Measurements from ENCODE around the gene PDE6D. TPM values are rescaled to one million over a fixed set of nuclear protein-coding genes. Genes with fewer than 3 reads are reported as not detected.
A peak's percentile ranks its signal among the peaks of the same experiment; 100 is the strongest.

Gene PDE6D
- total RNA-seq (10 to 100 TPM; 17.4 to 33.1 (median 25.2) TPM), total RNA-seq (7.5 to 26.5 (median 17.4) reads per million in 29 experiments)
- total RNA-seq (2013) = 29.0 TPM

DNA sequence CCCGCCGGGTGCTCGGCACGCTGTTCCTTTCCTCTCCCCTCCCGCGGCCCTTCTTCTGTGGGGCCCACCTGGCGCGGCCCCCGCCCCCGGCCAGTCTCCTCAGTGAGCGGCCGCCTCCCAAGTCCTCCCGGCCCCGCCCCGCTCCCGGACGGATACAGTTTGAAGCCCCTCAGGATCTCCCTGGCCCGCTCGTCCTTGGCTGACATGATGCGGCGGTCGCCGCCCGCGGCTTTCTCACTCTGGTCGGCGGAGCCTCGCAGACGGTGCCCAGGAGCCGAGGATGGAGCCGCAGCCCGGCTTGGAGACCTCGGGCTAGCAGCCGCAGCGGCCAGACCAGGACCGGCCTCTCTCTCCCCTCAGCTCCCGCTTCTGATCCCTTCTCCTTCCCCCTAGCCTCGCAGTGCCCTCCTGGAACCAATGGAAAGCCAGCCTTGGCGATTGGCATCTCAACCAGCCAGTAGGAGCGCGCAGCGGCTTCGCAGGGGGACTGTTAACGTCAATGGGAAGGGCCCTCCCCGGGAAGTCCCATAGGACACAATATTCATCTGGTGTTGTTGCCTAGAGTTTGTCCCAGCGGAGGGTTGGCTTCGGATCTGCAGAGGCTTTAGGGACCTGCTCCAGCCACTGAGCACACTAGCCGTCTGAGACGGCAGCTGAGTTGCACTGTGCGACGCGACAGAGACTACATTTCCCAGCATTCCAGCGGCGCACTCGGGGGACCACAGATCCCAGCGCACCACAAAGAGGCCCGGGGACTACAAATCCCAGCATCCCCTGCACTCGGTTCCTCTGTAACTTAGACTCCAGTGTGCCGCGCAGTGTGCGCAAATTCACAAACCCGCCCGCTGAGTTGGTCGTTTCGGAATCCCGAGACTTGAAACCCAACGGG is at the start of gene PDE6D:
TSS of gene PDE6D (minus strand) at position 374 of the 889 bp plus-strand sequence. CDS start at position 206, 168 bp downstream.
- peak; percentile 87 to 98 (median 93) for DNase-seq
- Mint-ChIP-seq H3K36me3 (no peaks in the 10 kb centered on the region), H3K4me1 (peaks cover 63 to 70% (median 69%) of the 10 kb centered on the region in 3 donors), H3K4me3 (peak within 1 kb of the TSS; percentile 97 to 98 (median 97)), H3K9me3 (no peaks in the 10 kb centered on the region), H3K27me3 (no peaks in the 10 kb centered on the region), H3K27ac (peak within 1 kb of the TSS; percentile 95 to 98)
- Histone ChIP-seq H3K27me3 (replicated peaks in 1 of 2; ENCODE audit: control insufficient read depth in 2 of 2, extremely low read depth in 1 of 2, insufficient read depth in 2 of 2, low read length in 1 of 2) (peaks cover 0 to 3% of the 10 kb centered on the region in 2 experiments), H3K27ac (ENCODE audit: low read length) (peak within 1 kb of the TSS; percentile 86), H3K4me1 (ENCODE audit: control insufficient read depth in 1 of 2, extremely low read depth in 1 of 2, insufficient read depth in 2 of 2, low read length in 2 of 2) (peaks cover 22 to 29% of the 10 kb centered on the region in 2 experiments), H3K9me3 (no peaks in the 10 kb centered on the region), H3K4me3 (ENCODE audit: control insufficient read depth in 1 of 2, extremely low read depth in 1 of 2, low read length in 1 of 2) (peak within 1 kb of the TSS; percentile 92 to 96), H3K36me3 (ENCODE audit: control insufficient read depth in 2 of 2, extremely low read depth in 1 of 2, insufficient read depth in 1 of 2, low read length in 1 of 2) (no peaks in the 10 kb centered on the region)
- WGBS (ENCODE audit: insufficient coverage) = under 1% methylated on average over 60 of the region's 67 CpGs
- ChIA-PET CTCF (interaction anchor here in 1 of 2 donors (0.6 kb wide), 1 partner anchor 67 kb away, joined by 3 read pairs; no protein-coding TSS in a partner anchor), POLR2A (interaction anchor here in 1 of 2 donors (0.5 kb wide), 1 partner anchor 1455 kb away, joined by 3 read pairs; no protein-coding TSS in a partner anchor)
- ATAC-seq (replicated peaks in 1 of 4) = peak; percentile 93 to 94 (median 93)

GRCh38 chr2:231821908-231822307 is 40.8 kb upstream of the PDE6D start:
- Mint-ChIP-seq H3K4me3 (no peak overlapping the region), H3K4me1 (no peaks in the 10 kb centered on the region), H3K36me3 (no peaks in the 10 kb centered on the region), H3K27me3 (peaks cover 6 to 8% of the 10 kb centered on the region in 2 donors), H3K27ac (no peak overlapping the region), H3K9me3 (peaks cover 0 to 2% (median 0%) of the 10 kb centered on the region in 3 donors)
- DNase-seq = no peak
- WGBS (ENCODE audit: insufficient coverage) = no CpG with 5 or more reads among the region's 3 CpGs
- Histone ChIP-seq H3K36me3 (ENCODE audit: control insufficient read depth in 2 of 2, extremely low read depth in 1 of 2, insufficient read depth in 1 of 2, low read length in 1 of 2) (no peaks in the 10 kb centered on the region), H3K4me1 (ENCODE audit: control insufficient read depth in 1 of 2, extremely low read depth in 1 of 2, insufficient read depth in 2 of 2, low read length in 2 of 2) (no peaks in the 10 kb centered on the region), H3K27me3 (replicated peaks in 1 of 2; ENCODE audit: control insufficient read depth in 2 of 2, extremely low read depth in 1 of 2, insufficient read depth in 2 of 2, low read length in 1 of 2) (peaks cover 0 to 8% of the 10 kb centered on the region in 2 experiments), H3K4me3 (ENCODE audit: control insufficient read depth in 1 of 2, extremely low read depth in 1 of 2, low read length in 1 of 2) (no peak overlapping the region), H3K27ac (ENCODE audit: low read length) (no peak overlapping the region), H3K9me3 (no peaks in the 10 kb centered on the region)
- CTCF ChIA-PET = no interaction called here
- ATAC-seq (replicated peaks in 1 of 4) = no peak
- POLR2A ChIA-PET = no interaction called here

DNA sequence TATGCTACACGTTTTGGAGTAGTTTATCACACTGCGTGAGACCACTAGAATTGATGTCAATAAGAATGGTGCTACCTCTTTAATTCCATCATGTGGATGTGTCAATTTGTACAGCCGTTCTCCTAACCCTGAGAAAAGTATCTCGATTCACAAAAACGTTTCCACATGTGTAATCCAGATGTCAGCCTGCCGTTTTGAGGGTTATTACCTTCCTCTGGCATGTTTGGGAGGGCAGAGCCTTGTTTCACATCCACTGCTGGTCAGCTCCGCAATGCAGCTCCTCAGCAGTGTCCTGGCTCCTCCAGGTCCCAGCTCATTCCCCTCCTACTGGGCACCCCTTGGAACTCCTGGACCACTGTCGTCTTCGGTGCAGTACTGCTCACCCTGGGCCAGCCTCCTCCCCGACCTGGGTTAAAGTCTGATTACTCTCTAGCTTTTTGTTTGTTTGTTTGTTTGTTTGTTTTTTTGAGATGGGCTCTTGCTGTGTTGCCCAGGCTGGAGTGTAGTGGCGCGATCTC is 39.8 kb upstream of the PDE6D start:
- Mint-ChIP-seq H3K9me3 (peaks cover 0 to 2% (median 0%) of the 10 kb centered on the region in 3 donors), H3K36me3 (peaks cover 5% of the 10 kb centered on the region), H3K27me3 (peaks cover 6 to 8% of the 10 kb centered on the region in 2 donors), H3K4me1 (no peaks in the 10 kb centered on the region), H3K4me3 (no peak overlapping the region), H3K27ac (no peak overlapping the region)
- ChIA-PET CTCF (no interaction called here), POLR2A (interaction anchor here in 1 of 2 donors (0.5 kb wide), 1 partner anchor 63 kb away, joined by 4 read pairs; no protein-coding TSS in a partner anchor)
- DNase-seq (peak in 1 of 35 experiments; percentile 0), ATAC-seq (replicated peaks in 1 of 4) (no peak)
- Histone ChIP-seq H3K4me1 (ENCODE audit: control insufficient read depth in 1 of 2, extremely low read depth in 1 of 2, insufficient read depth in 2 of 2, low read length in 2 of 2) (no peaks in the 10 kb centered on the region), H3K4me3 (ENCODE audit: control insufficient read depth in 1 of 2, extremely low read depth in 1 of 2, low read length in 1 of 2) (no peak overlapping the region), H3K36me3 (ENCODE audit: control insufficient read depth in 2 of 2, extremely low read depth in 1 of 2, insufficient read depth in 1 of 2, low read length in 1 of 2) (no peaks in the 10 kb centered on the region), H3K9me3 (no peaks in the 10 kb centered on the region), H3K27me3 (replicated peaks in 1 of 2; ENCODE audit: control insufficient read depth in 2 of 2, extremely low read depth in 1 of 2, insufficient read depth in 2 of 2, low read length in 1 of 2) (peaks cover 0 to 8% of the 10 kb centered on the region in 2 experiments), H3K27ac (ENCODE audit: low read length) (no peak overlapping the region)
- WGBS (ENCODE audit: insufficient coverage) = 90% methylated on average over 6 of the region's 12 CpGs

GRCh38 chr2:231819447-231820042 is 38.5 kb upstream of the PDE6D start:
- H3K4me1 ChIP-seq (ENCODE audit: control insufficient read depth in 1 of 2, extremely low read depth in 1 of 2, insufficient read depth in 2 of 2, low read length in 2 of 2) = no peaks in the 10 kb centered on the region
- H3K4me1 Mint-ChIP-seq = no peaks in the 10 kb centered on the region
- no peak overlapping the region for H3K27ac Mint-ChIP-seq
- ChIA-PET CTCF (no interaction called here), POLR2A (interaction anchor here in 1 of 2 donors (0.6 kb wide), 1 partner anchor 606 kb away, joined by 3 read pairs; no protein-coding TSS in a partner anchor)
- DNase-seq (no peak), ATAC-seq (replicated peaks in 1 of 4) (no peak)
- no peak overlapping the region for H3K27ac ChIP-seq (ENCODE audit: low read length)
- no peak overlapping the region for H3K4me3 Mint-ChIP-seq
- H3K27me3 Mint-ChIP-seq = peaks cover 6 to 8% of the 10 kb centered on the region in 2 donors
- H3K9me3 Mint-ChIP-seq = peaks cover 0 to 3% (median 2%) of the 10 kb centered on the region in 3 donors
- peaks cover 10% of the 10 kb centered on the region for H3K36me3 Mint-ChIP-seq
- no peak overlapping the region for H3K4me3 ChIP-seq (ENCODE audit: control insufficient read depth in 1 of 2, extremely low read depth in 1 of 2, low read length in 1 of 2)
- H3K36me3 ChIP-seq (ENCODE audit: control insufficient read depth in 2 of 2, extremely low read depth in 1 of 2, insufficient read depth in 1 of 2, low read length in 1 of 2) = no peaks in the 10 kb centered on the region
- H3K27me3 ChIP-seq (replicated peaks in 1 of 2; ENCODE audit: control insufficient read depth in 2 of 2, extremely low read depth in 1 of 2, insufficient read depth in 2 of 2, low read length in 1 of 2) = peaks cover 0 to 8% of the 10 kb centered on the region in 2 experiments
- no peaks in the 10 kb centered on the region for H3K9me3 ChIP-seq
- 79% methylated on average over 2 of the region's 2 CpGs for WGBS (ENCODE audit: insufficient coverage)

DNA sequence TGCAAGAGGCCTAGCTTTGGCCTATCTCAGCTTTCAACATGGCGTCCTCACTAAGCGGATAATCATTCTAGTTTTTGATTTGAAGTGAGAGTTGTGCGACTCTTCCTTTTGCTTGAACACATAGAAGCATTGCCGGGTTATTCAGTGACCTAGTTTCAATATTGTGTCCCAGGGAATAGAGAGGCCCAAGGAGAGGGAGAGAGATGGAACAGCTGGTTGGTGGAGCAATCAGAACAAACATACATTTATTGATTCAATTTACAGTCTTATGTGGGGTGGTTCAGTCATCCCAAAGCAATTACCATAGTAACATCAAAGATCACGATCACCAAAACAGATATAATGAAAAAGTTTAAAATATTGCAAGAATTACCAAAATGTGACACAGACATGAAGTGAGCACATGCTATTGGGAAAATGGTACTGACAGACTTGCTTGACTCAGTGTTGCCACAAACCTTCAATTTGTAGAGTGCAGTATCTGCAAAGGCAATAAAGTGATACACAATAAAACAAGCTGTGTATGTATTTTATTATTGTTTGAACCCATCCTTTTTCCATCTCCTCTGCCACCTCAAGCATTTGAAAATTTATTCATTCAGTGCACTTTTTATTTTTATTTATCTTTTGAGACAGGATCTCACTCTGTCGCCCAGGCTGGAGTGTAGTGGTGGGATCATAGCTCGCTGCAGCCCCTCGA is 35.4 kb upstream of the PDE6D start:
- Mint-ChIP-seq H3K27me3 (peaks cover 0 to 5% of the 10 kb centered on the region in 2 donors), H3K9me3 (peaks cover 0 to 3% (median 0%) of the 10 kb centered on the region in 3 donors), H3K4me3 (no peak overlapping the region), H3K4me1 (no peaks in the 10 kb centered on the region), H3K27ac (no peak overlapping the region), H3K36me3 (peaks cover 27% of the 10 kb centered on the region)
- ATAC-seq (replicated peaks in 1 of 4) = no peak
- DNase-seq = no peak
- POLR2A ChIA-PET = no interaction called here
- no peaks in the 10 kb centered on the region for H3K4me1 ChIP-seq (ENCODE audit: control insufficient read depth in 1 of 2, extremely low read depth in 1 of 2, insufficient read depth in 2 of 2, low read length in 2 of 2)
- H3K9me3 ChIP-seq = no peaks in the 10 kb centered on the region
- WGBS (ENCODE audit: insufficient coverage) = 92% methylated on average over 3 of the region's 8 CpGs
- peaks cover 0 to 8% of the 10 kb centered on the region in 2 experiments for H3K27me3 ChIP-seq (replicated peaks in 1 of 2; ENCODE audit: control insufficient read depth in 2 of 2, extremely low read depth in 1 of 2, insufficient read depth in 2 of 2, low read length in 1 of 2)
- no peak overlapping the region for H3K4me3 ChIP-seq (ENCODE audit: control insufficient read depth in 1 of 2, extremely low read depth in 1 of 2, low read length in 1 of 2)
- peaks cover 0 to 8% of the 10 kb centered on the region in 2 donors for H3K36me3 ChIP-seq (ENCODE audit: control insufficient read depth in 2 of 2, extremely low read depth in 1 of 2, insufficient read depth in 1 of 2, low read length in 1 of 2)
- H3K27ac ChIP-seq (ENCODE audit: low read length) = no peak overlapping the region
- CTCF ChIA-PET = no interaction called here

DNA sequence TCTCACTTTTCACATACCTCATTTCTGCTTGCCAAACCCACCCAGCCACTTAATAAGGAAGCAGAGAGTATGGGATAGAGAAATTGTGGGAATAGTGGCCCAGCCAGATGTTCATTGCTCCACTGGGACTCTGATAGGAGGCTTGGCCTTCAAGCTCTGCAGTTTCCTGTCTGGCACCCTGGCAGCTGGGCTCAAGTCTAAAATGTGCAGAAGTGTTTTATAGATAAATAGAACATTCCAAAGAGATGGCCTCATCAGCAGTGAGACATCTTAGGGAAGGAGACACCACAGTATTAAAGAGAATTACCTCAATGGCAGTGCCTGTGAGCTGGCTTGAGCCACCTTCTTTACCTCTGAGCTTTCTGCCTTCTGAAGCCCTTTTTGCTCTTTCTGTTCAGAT is 29.8 kb upstream of the PDE6D start:
- no peak for ATAC-seq (replicated peaks in 1 of 4)
- H3K4me3 ChIP-seq (ENCODE audit: control insufficient read depth in 1 of 2, extremely low read depth in 1 of 2, low read length in 1 of 2) = no peak overlapping the region
- peaks cover 32 to 48% of the 10 kb centered on the region in 2 donors for H3K36me3 ChIP-seq (ENCODE audit: control insufficient read depth in 2 of 2, extremely low read depth in 1 of 2, insufficient read depth in 1 of 2, low read length in 1 of 2)
- DNase-seq = no peak
- Mint-ChIP-seq H3K27me3 (no peaks in the 10 kb centered on the region), H3K4me1 (no peaks in the 10 kb centered on the region), H3K9me3 (peaks cover 0 to 3% (median 0%) of the 10 kb centered on the region in 3 donors), H3K27ac (no peak overlapping the region), H3K36me3 (peaks cover 60% of the 10 kb centered on the region), H3K4me3 (no peak overlapping the region)
- no peaks in the 10 kb centered on the region for H3K9me3 ChIP-seq
- no peaks in the 10 kb centered on the region for H3K4me1 ChIP-seq (ENCODE audit: control insufficient read depth in 1 of 2, extremely low read depth in 1 of 2, insufficient read depth in 2 of 2, low read length in 2 of 2)
- ChIA-PET CTCF (no interaction called here), POLR2A (no interaction called here)
- H3K27me3 ChIP-seq (replicated peaks in 1 of 2; ENCODE audit: control insufficient read depth in 2 of 2, extremely low read depth in 1 of 2, insufficient read depth in 2 of 2, low read length in 1 of 2) = no peaks in the 10 kb centered on the region
- no peak overlapping the region for H3K27ac ChIP-seq (ENCODE audit: low read length)

Measured in T-cell (primary cell).